SK-MEL-5 (cell line): ENCODE data around the gene RND3. TPM values are rescaled to one million over a fixed set of nuclear protein-coding genes. Genes with fewer than 3 reads are reported as not detected.

Experiments used
- DNase-seq: peaks from one replicate; pipeline ENCODE4 v3.0.0-alpha.2; 2016; ENCODE audit warnings: low read depth, low spot score
- in situ Hi-C: cut with HindIII; loops from 2 replicates; pipeline ENCODE4 v1.10.0; 2016; ENCODE audit warnings: low sequenced_read_pairs, high pct_unique_total_duplicates, low pct_unique_long_range_greater_than_20kb
- total RNA-seq: library from RNA; depleted of rRNA; stranded (reverse); fragments of >200 nt; shearing (Covaris generic); gene quantifications from 2 replicates; pipeline ENCODE4 v1.2.3, GENCODE V29; 2014

Gene RND3
- total RNA-seq, 1 experiment from 2014 or later = 13.2 TPM

GRCh38 chr2:150466741-150467620 is 20.5 kb downstream of the RND3 start:
- in situ Hi-C loops = no loop called here
- DNase-seq = no peak

DNA sequence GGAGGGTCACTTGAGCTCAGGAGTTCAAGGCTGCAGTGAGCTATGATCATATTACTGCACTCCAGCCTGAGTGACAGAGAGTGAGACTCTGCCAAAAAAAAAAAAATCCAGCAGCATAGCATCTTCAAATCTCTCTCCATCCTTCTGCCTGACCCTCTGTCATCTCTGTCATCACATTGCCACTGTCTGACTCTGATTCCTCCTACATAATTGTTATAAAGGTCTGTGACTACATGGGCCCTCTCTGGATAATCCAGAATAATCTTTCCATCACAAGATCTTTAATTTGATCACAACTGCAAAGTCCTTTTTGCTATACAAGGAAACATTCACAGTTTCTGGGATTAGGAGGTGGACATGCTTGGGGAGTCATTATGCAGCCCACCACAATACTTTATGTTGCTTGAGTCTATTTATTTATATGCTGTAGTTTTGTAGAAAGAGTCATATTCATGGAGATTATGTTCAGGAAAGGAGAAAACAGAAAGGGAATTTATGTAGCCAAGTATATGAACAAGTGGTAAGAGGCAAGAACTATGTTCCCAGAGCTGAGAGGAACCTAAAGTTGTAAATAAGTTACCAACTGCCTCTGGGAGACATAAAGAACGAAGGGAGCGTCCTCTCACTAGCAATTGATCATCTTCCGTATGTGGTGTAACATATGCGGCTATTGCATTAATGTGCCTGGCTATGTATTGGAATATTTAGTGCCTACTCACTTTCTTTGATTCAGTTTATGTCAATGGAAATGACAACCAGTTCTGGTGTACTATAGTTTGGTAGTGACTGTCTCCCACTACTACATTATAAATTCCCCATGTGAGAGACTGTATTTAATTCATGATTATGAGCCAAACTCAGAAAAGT is 21.5 kb downstream of the RND3 start:
- in situ Hi-C loops = no loop called here
- no peak for DNase-seq

- DNase-seq = no peak
- in situ Hi-C loops = no loop called here
Measured at GRCh38 chr2:150464986-150465385, 22.5 kb downstream of the RND3 start.

DNA sequence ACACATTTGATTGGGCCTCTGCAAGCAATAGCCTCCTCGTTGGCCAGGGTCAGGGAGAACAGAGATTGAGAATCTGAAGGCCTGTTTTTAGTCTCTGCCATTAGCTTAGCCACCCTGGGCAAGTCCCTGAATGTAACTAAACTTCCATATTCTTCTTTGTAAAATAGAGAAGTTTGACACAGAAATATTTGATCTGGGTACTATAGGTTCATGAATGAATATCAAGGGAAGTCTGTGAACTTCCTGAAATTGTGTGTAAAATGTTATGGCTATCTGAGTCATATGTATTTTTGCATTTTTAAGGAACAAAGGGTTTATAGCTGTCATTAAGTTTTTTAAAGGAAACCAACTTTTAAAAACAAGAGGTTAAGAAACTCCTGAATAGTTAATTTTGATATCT is 23.2 kb downstream of the RND3 start:
- in situ Hi-C loops = no loop called here
- DNase-seq = no peak

DNA sequence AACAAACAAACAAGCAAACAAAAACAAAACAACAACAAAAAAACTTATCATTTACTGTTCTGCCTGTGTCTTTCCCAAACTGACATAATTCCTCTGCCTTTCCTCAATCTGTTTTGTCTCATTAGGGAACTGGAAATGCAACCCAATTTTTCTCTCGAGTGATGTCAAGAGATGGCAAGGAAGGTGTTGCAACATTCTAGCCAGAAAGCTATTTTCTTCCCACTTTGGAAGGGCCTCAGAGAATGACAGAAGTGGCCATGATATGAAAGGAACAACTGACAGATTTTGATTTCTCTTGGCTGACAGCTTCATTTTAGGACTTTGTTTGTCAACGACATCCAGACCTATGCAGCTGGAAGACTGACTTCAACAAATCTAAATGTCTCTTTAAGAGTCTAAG is 24.7 kb downstream of the RND3 start:
- in situ Hi-C loops = no loop called here
- DNase-seq = no peak

DNA sequence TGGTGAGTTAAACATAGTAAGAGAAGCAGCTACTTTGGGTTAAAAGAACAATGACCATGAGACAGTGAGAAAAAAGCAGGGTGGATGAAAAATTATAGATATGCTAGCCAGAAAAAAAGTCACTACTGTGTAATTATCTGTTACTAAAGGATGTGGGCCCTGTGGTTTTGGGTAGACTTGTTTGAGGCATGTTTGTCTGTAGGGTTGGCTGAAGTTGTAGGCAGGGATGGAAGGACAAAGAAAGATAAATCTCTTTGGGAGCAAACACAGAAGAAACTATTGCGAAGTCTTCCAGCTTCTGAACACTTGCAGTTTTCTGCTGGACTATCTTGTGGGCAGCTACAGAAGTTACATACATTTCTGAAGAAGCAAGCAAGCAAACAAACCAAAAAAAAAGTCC is 28.2 kb downstream of the RND3 start:
- in situ Hi-C loops = no loop called here
- DNase-seq = no peak

GRCh38 chr2:150450765-150451164 is 36.7 kb downstream of the RND3 start:
- DNase-seq = no peak
- in situ Hi-C loops = no loop called here

- in situ Hi-C loops = no loop called here
Measured at GRCh38 chr2:150449856-150450255, 37.6 kb downstream of the RND3 start.

DNA sequence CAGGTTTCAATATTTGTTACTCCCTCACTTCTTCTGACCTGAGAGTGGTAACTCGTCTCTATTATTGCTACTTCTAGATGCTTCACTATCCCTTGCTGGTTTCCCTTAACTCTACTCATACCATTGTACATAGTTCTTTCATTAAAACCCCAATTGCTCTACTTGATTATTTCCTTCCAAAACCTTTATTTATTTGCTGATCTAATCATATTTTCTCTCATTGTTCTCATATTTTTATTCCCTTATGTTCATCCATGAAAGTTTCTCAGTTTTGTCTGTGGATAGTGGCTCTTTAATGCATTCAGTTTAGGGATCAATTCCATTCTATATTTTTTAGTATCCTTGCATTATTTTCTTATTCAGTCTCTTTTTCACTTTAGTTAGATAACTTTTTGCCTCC is 42.1 kb downstream of the RND3 start:
- in situ Hi-C loops = no loop called here
- DNase-seq = no peak

More at GRCh38 chr2:150449856-150450255, 37.6 kb downstream of the RND3 start:
- DNase-seq = no peak

GRCh38 chr2:150442484-150442883 is 45.0 kb downstream of the RND3 start:
- no peak for DNase-seq
- in situ Hi-C loops = no loop called here

DNA sequence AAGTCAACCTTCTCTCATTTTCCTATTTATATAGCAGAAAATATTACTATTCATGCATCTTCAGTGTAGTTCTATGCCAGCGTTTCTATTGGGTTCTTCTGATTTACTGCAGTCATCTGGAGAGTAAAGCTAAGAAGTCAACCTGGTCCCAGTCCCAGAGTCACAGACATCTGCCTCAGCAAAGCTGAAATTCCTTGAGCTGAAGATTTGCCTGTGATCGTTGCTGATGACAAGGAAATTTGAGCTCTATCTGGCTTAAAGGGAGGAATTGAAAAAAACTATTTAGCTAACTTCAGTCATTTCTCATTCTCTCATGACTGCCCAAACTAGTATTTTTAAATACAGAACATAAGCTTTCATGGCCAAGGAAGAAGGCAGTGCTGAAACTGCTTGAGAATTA is 45.7 kb downstream of the RND3 start:
- in situ Hi-C loops = no loop called here

DNA sequence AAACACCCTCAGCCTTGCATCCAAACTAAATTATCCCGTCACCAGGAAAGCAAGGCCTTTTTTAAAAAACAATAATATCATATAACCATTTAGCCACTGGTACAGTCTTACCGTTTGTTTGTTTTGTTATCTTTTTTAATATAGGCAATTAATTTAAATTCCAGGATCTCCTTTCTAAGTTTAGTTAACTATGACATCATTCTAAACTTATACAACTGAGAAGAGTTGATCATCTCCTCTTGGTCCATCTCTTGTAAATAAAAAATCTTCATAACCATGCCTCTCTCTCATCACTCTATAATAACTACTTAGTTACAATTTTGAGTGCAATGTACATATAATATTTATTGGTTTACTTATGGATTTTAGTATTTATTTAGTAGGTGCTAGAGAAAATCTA is 46.2 kb downstream of the RND3 start:
- no peak for DNase-seq
- in situ Hi-C loops = no loop called here

More for the DNA sequence above, 45.7 kb downstream of the RND3 start:
- DNase-seq = no peak

GRCh38 chr2:150438654-150439053 is 48.8 kb downstream of the RND3 start:
- DNase-seq = no peak
- in situ Hi-C loops = no loop called here

DNA sequence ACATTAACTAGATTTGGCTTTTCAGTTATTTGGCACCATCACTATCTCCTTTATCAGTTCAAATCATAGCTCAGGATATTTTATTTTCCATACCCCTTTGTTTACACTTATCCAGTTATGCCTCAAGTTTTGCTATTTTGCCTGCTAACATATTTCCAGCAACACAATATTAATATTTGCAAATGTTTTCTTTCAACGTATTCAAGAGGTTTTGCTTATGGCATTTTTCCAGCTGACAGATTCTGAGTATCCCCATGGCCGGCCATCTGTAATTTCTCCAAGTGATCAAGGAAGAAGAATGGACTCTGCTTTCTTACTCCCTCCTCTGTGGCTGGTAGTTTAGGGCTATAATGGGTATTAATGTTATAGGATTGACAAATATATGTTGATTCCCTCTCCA is 49.4 kb downstream of the RND3 start:
- no peak for DNase-seq
- in situ Hi-C loops = no loop called here

- DNase-seq = no peak
- in situ Hi-C loops = no loop called here
Measured at GRCh38 chr2:150432312-150432625, 55.2 kb downstream of the RND3 start.

DNA sequence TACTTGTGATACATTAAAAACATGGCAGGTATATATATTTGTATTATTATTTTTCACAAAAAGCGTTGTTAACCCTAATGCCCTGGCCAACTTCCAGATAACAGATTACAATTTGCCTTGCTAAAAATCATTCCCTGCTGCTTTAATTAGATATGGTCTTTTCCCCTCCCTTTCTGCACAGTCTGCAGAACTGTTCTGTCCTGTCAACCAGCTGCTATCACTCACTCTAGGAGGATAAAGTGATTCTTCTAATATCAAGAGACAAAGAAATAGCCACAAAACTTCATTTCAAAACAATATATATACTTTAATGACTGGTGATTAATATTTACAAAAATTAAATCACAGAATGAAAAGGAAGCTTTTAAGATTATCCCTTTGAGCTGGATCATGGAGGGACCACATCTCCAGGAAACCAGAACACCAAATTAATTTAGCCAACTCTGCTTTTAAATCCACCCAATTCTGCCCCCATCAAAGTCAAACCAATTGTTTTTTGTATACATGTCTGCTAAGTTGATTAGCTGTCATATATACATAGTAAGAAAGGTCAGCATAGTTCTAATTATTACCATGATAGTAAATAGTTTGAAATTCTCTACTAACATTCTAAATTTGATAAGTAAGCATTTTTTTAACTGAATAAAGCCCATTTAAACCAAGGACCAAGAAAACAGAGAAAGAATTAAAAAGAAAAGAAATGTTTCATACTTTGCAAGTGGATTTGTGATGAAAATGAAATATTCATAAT is 55.7 kb downstream of the RND3 start:
- in situ Hi-C loops = no loop called here

GRCh38 chr2:150429384-150429961 is 58.0 kb downstream of the RND3 start:
- in situ Hi-C loops = no loop called here
- no peak for DNase-seq

More for the DNA sequence above, 55.7 kb downstream of the RND3 start:
- DNase-seq = no peak

DNA sequence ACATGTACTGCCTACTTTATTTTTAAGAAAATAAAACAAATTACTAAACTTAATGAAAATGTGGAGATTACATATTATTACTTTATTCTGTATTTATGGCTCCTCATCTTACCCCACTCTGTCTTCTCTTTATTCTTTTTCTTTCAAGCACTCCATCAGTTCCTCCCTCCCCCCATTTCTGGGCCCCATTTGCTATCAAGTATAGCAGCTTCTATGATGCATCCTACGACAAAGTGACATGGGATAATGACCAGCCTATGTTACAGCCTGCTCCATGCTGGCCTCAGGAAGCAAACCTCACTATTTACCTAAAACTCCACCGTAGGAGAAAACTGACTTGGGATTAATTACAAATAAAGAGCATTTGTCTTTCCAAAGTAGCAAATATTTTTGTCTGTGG is 58.8 kb downstream of the RND3 start:
- DNase-seq = no peak
- in situ Hi-C loops = no loop called here
